ENCODE data around the gene PI4KA.

The PI4KA gene

GRCh38 chr22:20659920-20660319 is 198.7 kb downstream of the PI4KA start:
- Histone ChIP-seq H3K9me3 (ENCODE audit: control insufficient read depth in 1 of 2, low read length in 2 of 2) (no peaks in the 10 kb centered on the region), H3K27ac (ENCODE audit: low read depth, low read length) (no peak overlapping the region), H3K9ac (ENCODE audit: low read depth in 1 of 2, low read length in 2 of 2) (no peak overlapping the region), H3K4me3 (ENCODE audit: low read depth in 1 of 2, low read length in 2 of 2) (no peak overlapping the region), H3K27me3 (ENCODE audit: control insufficient read depth in 1 of 2, insufficient read depth in 2 of 2, low read length in 2 of 2) (peaks cover 0 to 7% of the 10 kb centered on the region in 2 donors), H3K4me1 (ENCODE audit: control insufficient read depth in 1 of 2, insufficient read depth in 2 of 2, low read length in 2 of 2) (no peaks in the 10 kb centered on the region), H3K36me3 (ENCODE audit: control insufficient read depth in 1 of 2, insufficient read depth in 2 of 2, low read length in 2 of 2) (no peaks in the 10 kb centered on the region)

GRCh38 chr22:20659258-20659657 is 199.4 kb downstream of the PI4KA start:
- Histone ChIP-seq H3K27ac (ENCODE audit: low read depth, low read length) (no peak overlapping the region), H3K27me3 (ENCODE audit: control insufficient read depth in 1 of 2, insufficient read depth in 2 of 2, low read length in 2 of 2) (peaks cover 0 to 7% of the 10 kb centered on the region in 2 donors), H3K4me3 (ENCODE audit: low read depth in 1 of 2, low read length in 2 of 2) (no peak overlapping the region), H3K4me1 (ENCODE audit: control insufficient read depth in 1 of 2, insufficient read depth in 2 of 2, low read length in 2 of 2) (no peaks in the 10 kb centered on the region), H3K9ac (ENCODE audit: low read depth in 1 of 2, low read length in 2 of 2) (no peak overlapping the region), H3K9me3 (ENCODE audit: control insufficient read depth in 1 of 2, low read length in 2 of 2) (no peaks in the 10 kb centered on the region), H3K36me3 (ENCODE audit: control insufficient read depth in 1 of 2, insufficient read depth in 2 of 2, low read length in 2 of 2) (no peaks in the 10 kb centered on the region)

- H3K27me3 ChIP-seq (ENCODE audit: control insufficient read depth in 1 of 2, insufficient read depth in 2 of 2, low read length in 2 of 2) = peaks cover 0 to 3% of the 10 kb centered on the region in 2 donors
- no peak overlapping the region for H3K27ac ChIP-seq (ENCODE audit: low read depth, low read length)
- H3K36me3 ChIP-seq (ENCODE audit: control insufficient read depth in 1 of 2, insufficient read depth in 2 of 2, low read length in 2 of 2) = no peaks in the 10 kb centered on the region
- H3K9me3 ChIP-seq (ENCODE audit: control insufficient read depth in 1 of 2, low read length in 2 of 2) = no peaks in the 10 kb centered on the region
- H3K4me1 ChIP-seq (ENCODE audit: control insufficient read depth in 1 of 2, insufficient read depth in 2 of 2, low read length in 2 of 2) = no peaks in the 10 kb centered on the region
- no peak overlapping the region for H3K4me3 ChIP-seq (ENCODE audit: low read depth in 1 of 2, low read length in 2 of 2)
- H3K9ac ChIP-seq (ENCODE audit: low read depth in 1 of 2, low read length in 2 of 2) = no peak overlapping the region
These were observed 200.0 kb downstream of the PI4KA start for GRCh38 chr22:20658433-20659222.

GRCh38 chr22:20657963-20658362 is 200.6 kb downstream of the PI4KA start:
- no peaks in the 10 kb centered on the region for H3K9me3 ChIP-seq (ENCODE audit: control insufficient read depth in 1 of 2, low read length in 2 of 2)
- no peak overlapping the region for H3K4me3 ChIP-seq (ENCODE audit: low read depth in 1 of 2, low read length in 2 of 2)
- H3K9ac ChIP-seq (ENCODE audit: low read depth in 1 of 2, low read length in 2 of 2) = no peak overlapping the region
- no peaks in the 10 kb centered on the region for H3K4me1 ChIP-seq (ENCODE audit: control insufficient read depth in 1 of 2, insufficient read depth in 2 of 2, low read length in 2 of 2)
- no peaks in the 10 kb centered on the region for H3K36me3 ChIP-seq (ENCODE audit: control insufficient read depth in 1 of 2, insufficient read depth in 2 of 2, low read length in 2 of 2)
- H3K27ac ChIP-seq (ENCODE audit: low read depth, low read length) = no peak overlapping the region
- H3K27me3 ChIP-seq (ENCODE audit: control insufficient read depth in 1 of 2, insufficient read depth in 2 of 2, low read length in 2 of 2) = no peaks in the 10 kb centered on the region

Data from duodenal mucosa (tissue), 2 donors.